Muscle of leg (tissue), 11 donors: ENCODE results near the gene GSTCD. TPM values are rescaled to one million over a fixed set of nuclear protein-coding genes. Genes with fewer than 3 reads are reported as not detected.

Experiments used
- DNase-seq: peaks from one replicate; pipeline ENCODE4 v3.0.0; 2013
- H3K27ac ChIP-seq: one replicate; pipeline ENCODE4 v1.5.1; 2013; ENCODE audit warnings: mild to moderate bottlenecking, low read length, control low read depth
- H3K27me3 ChIP-seq: one replicate; pipeline ENCODE4 v1.6.1; 2013; ENCODE audit warnings: low read length; ENCODE audit not compliant: control insufficient read depth, insufficient read depth
- H3K36me3 ChIP-seq: one replicate; pipeline ENCODE4 v1.6.1; 2013; ENCODE audit warnings: low read length; ENCODE audit not compliant: control insufficient read depth, insufficient read depth
- H3K4me1 ChIP-seq: one replicate; pipeline ENCODE4 v1.6.1; 2013; ENCODE audit warnings: low read length; ENCODE audit not compliant: control insufficient read depth, insufficient read depth
- H3K4me3 ChIP-seq: one replicate; pipeline ENCODE4 v1.5.1; 2013; ENCODE audit warnings: low read length, control low read depth
- H3K9me3 ChIP-seq: replicated peaks from 2 replicates; pipeline ENCODE4 v1.6.1; 2013; ENCODE audit warnings: low read depth, low read length; ENCODE audit not compliant: control insufficient read depth
- WGBS: methylation state at CpG from one replicate; pipeline ENCODE4 v1.1.5; 2013; ENCODE audit warnings: missing lambda C conversion rate; ENCODE audit not compliant: insufficient coverage; 5-methylcytosine and 5-hydroxymethylcytosine counted together
- polyA plus RNA-seq, 8 donors: library from polyadenylated mRNA; unstranded; fragments of 120-200 nt; gene quantifications; one replicate each; pipeline versions ENCODE4 v1.2.1 to v1.2.3, GENCODE V29; 2013; ENCODE audit warnings: inconsistent platforms in 1 of 8, low replicate concordance in 1 of 8; ENCODE audit not compliant: insufficient read length in 8 of 8, insufficient read depth in 1 of 8
- total RNA-seq: library from RNA; stranded (reverse); fragments of 120-200 nt; gene quantifications from one replicate; pipeline ENCODE4 v1.2.4, GENCODE V29; 2013

Gene GSTCD
- total and polyA plus RNA-seq, 9 donors, result 6.1 to 12.3 (median 8.6) TPM

DNA sequence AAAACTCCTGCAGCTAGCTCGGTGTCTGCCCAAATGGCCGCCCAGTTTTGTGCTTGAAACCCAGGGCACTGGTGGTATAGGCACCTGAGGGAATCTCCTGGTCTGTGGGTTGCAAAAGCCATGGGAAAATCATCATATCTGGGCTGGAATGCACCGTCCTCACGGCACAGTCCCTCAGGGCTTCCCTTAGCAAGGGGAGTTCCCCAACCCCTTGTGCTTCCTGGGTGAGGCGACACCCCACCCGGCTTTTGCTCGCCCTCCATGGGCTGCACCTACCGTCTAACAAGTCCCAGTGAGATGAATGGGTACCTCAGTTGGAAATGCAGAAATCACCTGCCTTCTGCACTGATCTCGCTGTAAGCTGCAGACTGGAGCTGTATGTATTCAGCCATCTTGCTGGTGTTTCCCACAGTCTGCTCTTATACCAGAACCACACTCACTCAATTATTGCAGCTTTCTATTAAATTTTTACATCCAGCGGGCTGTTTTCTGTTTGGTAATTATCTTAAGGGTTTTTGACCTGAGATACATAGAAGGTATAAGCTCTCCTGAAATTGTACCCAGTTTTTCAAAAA lies 150.0 kb downstream of the GSTCD start:
- Histone ChIP-seq H3K27me3 (no peaks in the 10 kb centered on the region), H3K9me3 (peaks cover 8% of the 10 kb centered on the region), H3K27ac (no peak overlapping the region), H3K4me3 (no peak overlapping the region), H3K4me1 (no peaks in the 10 kb centered on the region), H3K36me3 (no peaks in the 10 kb centered on the region)
- DNase-seq, result no peak
- WGBS, result 95% methylated on average over 9 of the region's 10 CpGs

DNA sequence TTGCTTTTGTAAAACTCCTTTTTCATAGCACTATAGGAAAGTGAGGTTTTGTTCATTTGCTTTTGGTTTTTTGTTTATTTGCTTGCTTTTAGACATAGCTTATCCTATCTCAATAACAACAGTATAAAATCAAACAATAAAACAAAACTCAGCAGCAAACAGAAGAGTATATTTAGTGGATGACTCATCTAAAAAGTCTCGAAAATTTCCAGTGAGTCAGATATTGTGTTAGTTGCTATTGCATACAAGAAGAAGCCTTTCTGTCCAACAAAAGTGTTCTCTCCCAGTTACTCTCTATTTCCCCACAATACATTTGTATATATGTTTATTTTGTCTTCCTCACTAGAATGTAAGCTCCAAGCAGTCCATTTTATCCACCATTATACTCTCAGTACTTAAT lies 150.6 kb downstream of the GSTCD start:
- Histone ChIP-seq H3K4me1 (no peaks in the 10 kb centered on the region), H3K27ac (no peak overlapping the region), H3K27me3 (no peaks in the 10 kb centered on the region), H3K9me3 (peaks cover 8% of the 10 kb centered on the region), H3K4me3 (no peak overlapping the region), H3K36me3 (no peaks in the 10 kb centered on the region)
- no peak for DNase-seq
- no CpG with 5 or more reads among the region's 1 CpG for WGBS

DNA sequence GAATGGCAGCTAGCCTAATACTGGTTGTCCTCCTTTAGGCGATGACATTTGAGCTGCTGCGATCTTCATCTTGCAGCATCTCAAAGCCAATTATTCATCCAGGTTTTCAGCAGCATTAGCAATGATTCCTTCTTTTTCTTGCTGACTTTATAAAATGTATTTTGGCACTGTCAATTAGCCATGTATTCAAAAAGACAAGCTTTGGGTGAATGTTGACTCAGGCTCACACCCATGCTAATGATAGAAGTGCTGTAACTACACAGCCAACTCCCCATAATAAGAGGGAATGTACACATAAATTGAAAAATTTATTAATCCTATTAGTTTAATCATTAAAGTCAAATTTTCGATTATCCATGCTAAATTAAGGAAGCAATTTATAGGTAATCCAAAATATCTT lies 162.4 kb downstream of the GSTCD start:
- Histone ChIP-seq H3K36me3 (no peaks in the 10 kb centered on the region), H3K27ac (no peak overlapping the region), H3K4me1 (no peaks in the 10 kb centered on the region), H3K27me3 (no peaks in the 10 kb centered on the region), H3K9me3 (no peaks in the 10 kb centered on the region), H3K4me3 (no peak overlapping the region)
- DNase-seq, result no peak
- 95% methylated on average over 2 of the region's 3 CpGs for WGBS

DNA sequence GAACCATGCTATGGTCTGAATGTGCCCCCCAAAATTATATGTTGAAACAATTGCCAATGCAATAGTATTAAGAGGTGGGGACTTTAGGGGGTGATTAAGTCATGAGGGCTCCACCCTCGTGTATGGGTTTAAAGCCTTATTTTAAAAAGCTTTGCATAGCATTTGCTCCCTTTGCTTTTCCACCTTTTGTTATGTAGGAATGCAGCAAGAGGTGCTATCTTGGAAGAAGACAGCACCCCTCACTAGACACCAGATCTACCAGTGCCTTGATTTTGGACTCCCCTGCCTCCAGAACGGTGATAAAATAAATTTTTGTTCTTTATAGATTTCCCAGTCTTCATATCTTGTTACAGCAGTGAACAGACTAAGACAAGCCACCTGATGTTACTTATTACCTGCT lies 163.4 kb downstream of the GSTCD start:
- Histone ChIP-seq H3K9me3 (no peaks in the 10 kb centered on the region), H3K4me1 (no peaks in the 10 kb centered on the region), H3K27me3 (no peaks in the 10 kb centered on the region), H3K27ac (no peak overlapping the region), H3K4me3 (no peak overlapping the region), H3K36me3 (no peaks in the 10 kb centered on the region)
- no peak for DNase-seq
- no CpG with 5 or more reads among the region's 2 CpGs for WGBS

DNA sequence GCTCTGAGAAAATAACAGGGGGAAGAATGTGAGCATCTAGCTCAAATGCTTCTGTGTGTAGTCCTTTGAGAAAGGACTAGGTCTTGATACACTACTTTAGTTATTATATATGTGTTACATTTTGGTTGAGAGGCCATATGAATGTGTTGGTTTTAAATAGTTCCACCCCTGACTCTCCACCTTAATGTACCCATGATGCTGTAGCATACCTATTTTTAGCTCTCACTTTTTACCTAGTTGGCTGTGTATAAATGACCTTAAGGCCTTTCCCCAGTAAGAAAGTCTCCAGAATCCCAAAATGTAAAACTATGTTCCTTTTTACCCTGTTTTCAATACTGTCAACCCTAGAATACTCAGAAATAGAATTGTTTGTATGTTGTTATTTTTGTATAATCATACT lies 166.6 kb downstream of the GSTCD start:
- Histone ChIP-seq H3K9me3 (no peaks in the 10 kb centered on the region), H3K4me3 (no peak overlapping the region), H3K4me1 (no peaks in the 10 kb centered on the region), H3K27me3 (no peaks in the 10 kb centered on the region), H3K27ac (no peak overlapping the region), H3K36me3 (no peaks in the 10 kb centered on the region)
- no peak for DNase-seq

- Histone ChIP-seq H3K36me3 (no peaks in the 10 kb centered on the region), H3K27ac (no peak overlapping the region), H3K4me1 (no peaks in the 10 kb centered on the region), H3K9me3 (no peaks in the 10 kb centered on the region), H3K27me3 (no peaks in the 10 kb centered on the region), H3K4me3 (no peak overlapping the region)
- DNase-seq, result no peak
- no CpG with 5 or more reads among the region's 2 CpGs for WGBS
These were observed 170.1 kb downstream of the GSTCD start for GRCh38 chr4:105878668-105879067.

DNA sequence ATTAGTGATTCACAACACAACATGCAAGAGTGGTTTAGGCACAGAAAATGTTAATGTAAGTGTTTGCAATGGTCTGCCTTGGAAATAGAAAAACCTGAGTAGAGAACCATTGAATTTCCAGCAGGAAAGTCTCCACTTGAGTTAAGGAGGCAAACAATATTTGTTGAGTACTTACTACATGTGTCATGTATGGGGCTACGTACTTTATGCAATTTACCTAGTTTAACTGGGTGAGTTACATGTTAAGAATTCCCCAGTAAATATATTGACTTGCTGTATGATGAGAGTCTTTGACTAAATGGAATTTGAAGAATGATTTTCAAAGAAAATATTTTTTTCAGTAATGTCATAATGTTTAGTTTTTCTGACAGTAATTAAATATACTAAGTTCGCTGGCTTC lies 178.9 kb downstream of the GSTCD start:
- no CpG with 5 or more reads among the region's 2 CpGs for WGBS

DNA sequence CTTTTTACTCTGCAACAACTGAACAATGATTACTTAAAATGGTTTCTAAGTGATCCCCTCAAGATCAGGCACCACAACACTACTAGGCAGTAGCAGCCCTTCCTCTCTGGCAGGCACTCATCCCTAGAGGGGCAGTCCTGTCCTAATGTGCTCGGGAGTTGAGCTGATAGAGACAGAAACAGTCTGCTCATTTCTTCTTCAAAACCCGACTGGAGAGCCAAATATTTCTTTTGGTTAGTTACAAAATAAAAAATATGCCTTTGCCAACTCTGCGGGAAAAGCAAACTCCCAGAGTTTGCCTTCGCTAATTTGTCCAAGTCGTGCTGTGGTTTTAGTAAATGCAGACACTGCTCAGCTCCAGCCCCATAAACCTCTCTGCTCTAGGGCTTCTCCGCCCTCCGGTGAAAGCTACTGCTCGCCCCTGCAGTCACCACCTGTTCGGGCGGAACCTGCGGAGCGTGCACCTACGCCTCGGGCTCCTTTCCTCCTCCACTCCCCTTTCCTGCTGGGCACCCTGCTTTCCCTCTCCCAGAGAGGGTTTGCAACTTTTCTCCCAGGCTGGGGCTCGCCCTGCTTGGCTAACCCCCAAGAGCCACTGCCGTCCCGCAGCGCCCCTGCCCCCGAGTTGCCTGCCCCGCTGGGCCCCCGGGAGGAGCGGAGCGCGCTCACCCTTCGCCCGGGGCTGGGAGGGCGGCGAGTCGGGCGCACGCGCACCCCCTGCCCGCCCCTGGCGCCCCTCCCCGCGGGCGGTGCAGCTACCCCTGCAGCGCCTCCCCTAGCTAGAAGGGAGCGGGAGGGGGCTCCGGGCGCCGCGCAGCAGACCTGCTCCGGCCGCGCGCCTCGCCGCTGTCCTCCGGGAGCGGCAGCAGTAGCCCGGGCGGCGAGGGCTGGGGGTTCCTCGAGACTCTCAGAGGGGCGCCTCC lies 186.3 kb downstream of the GSTCD start, which contains the start of gene NPNT:
TSS of gene NPNT (plus strand) at position 812 of the 923 bp plus-strand sequence. CDS start 182 bp downstream, outside the sequence.
- Histone ChIP-seq H3K4me1 (peaks cover 10% of the 10 kb centered on the region), H3K36me3 (no peaks in the 10 kb centered on the region), H3K27ac (peak within 1 kb of the TSS; percentile 78), H3K4me3 (peak within 1 kb of the TSS; percentile 61), H3K27me3 (peaks cover 29% of the 10 kb centered on the region), H3K9me3 (no peaks in the 10 kb centered on the region)
- under 1% methylated on average over 54 of the region's 56 CpGs for WGBS
- DNase-seq, result peak; percentile 59

More for the DNA sequence above, 178.9 kb downstream of the GSTCD start:
- no peaks in the 10 kb centered on the region for H3K9me3 ChIP-seq
- H3K4me3 ChIP-seq, result no peak overlapping the region
- no peak overlapping the region for H3K27ac ChIP-seq
- no peaks in the 10 kb centered on the region for H3K27me3 ChIP-seq
- no peaks in the 10 kb centered on the region for H3K36me3 ChIP-seq
- H3K4me1 ChIP-seq, result no peaks in the 10 kb centered on the region
- DNase-seq, result no peak

- 1% methylated on average over 79 of the region's 84 CpGs for WGBS
- Histone ChIP-seq H3K9me3 (no peaks in the 10 kb centered on the region), H3K36me3 (no peaks in the 10 kb centered on the region), H3K4me3 (peak overlapping the region; percentile 61), H3K27me3 (peaks cover 29% of the 10 kb centered on the region), H3K4me1 (peaks cover 10% of the 10 kb centered on the region), H3K27ac (peak overlapping the region; percentile 78)
- peak; percentile 33 for DNase-seq
These were observed 187.2 kb downstream of the GSTCD start for GRCh38 chr4:105895583-105896460.

DNA sequence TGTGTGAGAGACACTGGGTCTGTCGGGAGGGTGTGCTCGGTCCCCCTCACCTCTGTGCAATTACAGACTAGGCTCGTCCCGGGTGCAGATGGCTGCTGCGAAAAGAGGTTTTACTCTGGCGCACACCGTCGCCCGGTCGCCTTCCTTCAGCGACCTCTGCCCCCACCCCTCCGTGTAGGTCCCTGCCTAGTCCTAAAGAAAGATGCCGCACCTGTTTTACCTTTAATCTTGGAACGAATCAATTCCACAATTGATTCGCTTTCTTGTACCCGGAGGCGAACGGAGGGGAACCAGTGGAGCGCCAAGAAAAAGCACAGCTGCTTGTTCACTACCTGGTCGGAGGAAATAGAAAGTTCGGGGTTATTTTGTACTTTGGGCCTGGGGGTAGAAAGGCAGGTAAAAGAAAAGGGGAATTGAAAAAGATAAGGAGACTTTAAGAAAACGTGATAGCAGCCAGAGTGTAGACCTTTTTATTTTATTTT lies 187.9 kb downstream of the GSTCD start:
- DNase-seq, result no peak
- WGBS, result 2% methylated on average over 19 of the region's 22 CpGs
- Histone ChIP-seq H3K4me3 (peak overlapping the region; percentile 61), H3K4me1 (peaks cover 10% of the 10 kb centered on the region), H3K36me3 (no peaks in the 10 kb centered on the region), H3K9me3 (no peaks in the 10 kb centered on the region), H3K27ac (no peak overlapping the region), H3K27me3 (peaks cover 29% of the 10 kb centered on the region)
